ENCODE results near the gene ETNK2.

- TF ChIP-seq RCOR1 (IDR thresholded peaks at IDR 0.05; ENCODE audit: insufficient replicate concordance, low read length) = no peak
- TF ChIP-seq CTCF (conservative IDR thresholded peaks at IDR 0.05; ENCODE audit: low read depth, low read length) = no peak
- no peak for TF ChIP-seq MXI1 (IDR thresholded peaks at IDR 0.05; ENCODE audit: borderline replicate concordance, low read depth, low read length)
- TF ChIP-seq POLR2A (IDR thresholded peaks at IDR 0.05; ENCODE audit: low read depth, low read length) = no peak
- no peak for TF ChIP-seq USF2 (IDR thresholded peaks at IDR 0.05; ENCODE audit: low read depth, low read length)
- no peak for TF ChIP-seq MAFK (IDR thresholded peaks at IDR 0.05; ENCODE audit: low read depth, low read length)
- no peak for TF ChIP-seq CHD1 (IDR thresholded peaks at IDR 0.05; ENCODE audit: low read depth, low read length)
- TF ChIP-seq SMC3 (IDR thresholded peaks at IDR 0.05; ENCODE audit: low read depth, low read length) = no peak
- TF ChIP-seq RAD21 (IDR thresholded peaks at IDR 0.05; ENCODE audit: low read length) = no peak
Observed at GRCh38 chr1:204091066-204091465, 60.8 kb downstream of the ETNK2 start.
